GM10266 (cell line): ENCODE results near the gene RPL27.
A peak's percentile ranks its signal among the peaks of the same experiment; 100 is the strongest.
"Not testable (repeated sequence)": the region's sequence is repeated elsewhere in the genome, so short reads cannot be mapped to it uniquely, and the experiment has no call there.

ENCODE experiments used
- DNase-seq: peaks from one replicate; pipeline ENCODE4 v3.0.0; 2012; ENCODE audit errors: extremely low spot score
- TF ChIP-seq, protein P1 (sequence below): IDR thresholded peaks from 2 replicates; pipeline ENCODE4 v1.5.1; 2012; ENCODE audit warnings: mild to moderate bottlenecking, low read depth; ENCODE audit not compliant: control insufficient read depth, insufficient read depth; ENCODE audit errors: missing control alignments

RPL27 gene

DNA sequence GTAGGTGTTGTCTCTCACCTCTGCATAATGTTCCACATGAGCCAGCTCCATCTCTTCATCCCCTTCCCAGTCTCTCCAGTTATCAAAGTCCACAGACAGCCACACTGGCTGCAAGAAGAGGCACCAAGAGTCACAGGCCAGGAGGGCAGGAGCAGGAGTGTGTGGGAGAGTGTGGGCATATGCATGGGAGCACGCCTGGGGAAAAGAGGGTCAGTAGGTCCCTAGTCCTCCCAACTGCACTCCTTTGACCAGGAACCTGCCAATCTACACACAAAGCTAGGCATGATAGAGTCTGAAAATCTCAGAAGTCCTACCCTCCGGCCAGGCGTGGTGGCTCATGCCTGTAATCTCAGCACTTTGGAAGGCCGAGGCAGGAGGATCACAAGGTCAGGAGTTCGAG is 26.6 kb upstream of the RPL27 start:
- DNase-seq = no peak
- TF ChIP-seq, protein P1, sequence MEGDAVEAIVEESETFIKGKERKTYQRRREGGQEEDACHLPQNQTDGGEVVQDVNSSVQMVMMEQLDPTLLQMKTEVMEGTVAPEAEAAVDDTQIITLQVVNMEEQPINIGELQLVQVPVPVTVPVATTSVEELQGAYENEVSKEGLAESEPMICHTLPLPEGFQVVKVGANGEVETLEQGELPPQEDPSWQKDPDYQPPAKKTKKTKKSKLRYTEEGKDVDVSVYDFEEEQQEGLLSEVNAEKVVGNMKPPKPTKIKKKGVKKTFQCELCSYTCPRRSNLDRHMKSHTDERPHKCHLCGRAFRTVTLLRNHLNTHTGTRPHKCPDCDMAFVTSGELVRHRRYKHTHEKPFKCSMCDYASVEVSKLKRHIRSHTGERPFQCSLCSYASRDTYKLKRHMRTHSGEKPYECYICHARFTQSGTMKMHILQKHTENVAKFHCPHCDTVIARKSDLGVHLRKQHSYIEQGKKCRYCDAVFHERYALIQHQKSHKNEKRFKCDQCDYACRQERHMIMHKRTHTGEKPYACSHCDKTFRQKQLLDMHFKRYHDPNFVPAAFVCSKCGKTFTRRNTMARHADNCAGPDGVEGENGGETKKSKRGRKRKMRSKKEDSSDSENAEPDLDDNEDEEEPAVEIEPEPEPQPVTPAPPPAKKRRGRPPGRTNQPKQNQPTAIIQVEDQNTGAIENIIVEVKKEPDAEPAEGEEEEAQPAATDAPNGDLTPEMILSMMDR = no peak

DNA sequence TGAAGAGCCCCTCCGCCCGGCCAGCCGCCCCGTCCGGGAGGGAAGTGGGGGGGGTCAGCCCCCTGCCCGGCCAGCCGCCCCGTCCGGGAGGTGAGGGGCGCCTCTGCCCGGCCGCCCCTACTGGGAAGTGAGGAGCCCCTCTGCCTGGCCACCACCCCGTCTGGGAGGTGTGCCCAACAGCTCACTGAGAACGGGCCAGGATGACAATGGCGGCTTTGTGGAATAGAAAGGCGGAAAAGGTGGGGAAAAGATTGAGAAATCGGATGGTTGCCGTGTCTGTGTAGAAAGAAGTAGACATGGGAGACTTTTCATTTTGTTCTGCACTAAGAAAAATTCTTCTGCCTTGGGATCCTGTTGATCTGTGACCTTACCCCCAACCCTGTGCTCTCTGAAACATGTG is 24.9 kb upstream of the RPL27 start:
- DNase-seq = not testable (repeated sequence)

DNA sequence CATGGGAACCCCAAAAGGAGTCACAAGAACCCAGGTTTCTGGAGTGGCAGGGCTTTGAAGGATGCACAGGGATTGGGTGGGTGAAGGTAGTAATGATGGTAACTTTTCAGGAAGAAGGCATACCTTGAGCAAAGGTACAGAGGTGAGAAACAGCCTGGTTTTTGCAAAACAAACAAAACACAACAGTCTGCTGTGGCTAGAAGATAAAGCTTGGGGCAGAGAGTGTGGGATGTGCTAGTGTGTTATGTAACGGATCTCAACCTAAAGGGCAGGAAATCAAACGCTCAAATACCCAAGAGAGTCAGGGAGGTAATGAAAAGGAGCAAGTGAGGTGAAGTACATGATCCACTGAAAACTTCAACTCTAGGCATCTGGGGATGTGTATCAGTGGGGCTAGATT is 23.0 kb upstream of the RPL27 start:
- TF ChIP-seq, protein P1 = no peak

DNA sequence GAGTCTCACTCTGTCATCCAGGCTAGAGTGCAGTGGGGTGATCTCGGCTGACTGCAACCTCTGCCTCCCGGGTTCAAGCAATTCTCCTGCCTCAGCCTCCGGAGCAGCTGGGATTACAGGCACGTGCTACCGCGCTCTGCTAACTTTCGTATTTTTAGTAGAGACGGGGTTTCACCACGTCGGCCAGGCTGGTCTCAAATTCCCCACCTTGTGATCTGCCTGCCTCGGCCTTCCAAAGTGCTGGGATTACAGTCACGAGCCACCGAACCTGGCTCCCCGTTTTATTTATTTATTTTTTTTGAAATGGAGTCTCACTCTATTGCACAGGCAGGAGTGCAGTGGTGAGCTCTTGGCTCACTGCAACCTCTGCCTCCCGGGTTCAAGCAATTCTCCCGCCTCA is 22.5 kb upstream of the RPL27 start:
- not testable (repeated sequence) for DNase-seq

More for the DNA sequence above, 23.0 kb upstream of the RPL27 start:
- peak; percentile 21 for DNase-seq

DNA sequence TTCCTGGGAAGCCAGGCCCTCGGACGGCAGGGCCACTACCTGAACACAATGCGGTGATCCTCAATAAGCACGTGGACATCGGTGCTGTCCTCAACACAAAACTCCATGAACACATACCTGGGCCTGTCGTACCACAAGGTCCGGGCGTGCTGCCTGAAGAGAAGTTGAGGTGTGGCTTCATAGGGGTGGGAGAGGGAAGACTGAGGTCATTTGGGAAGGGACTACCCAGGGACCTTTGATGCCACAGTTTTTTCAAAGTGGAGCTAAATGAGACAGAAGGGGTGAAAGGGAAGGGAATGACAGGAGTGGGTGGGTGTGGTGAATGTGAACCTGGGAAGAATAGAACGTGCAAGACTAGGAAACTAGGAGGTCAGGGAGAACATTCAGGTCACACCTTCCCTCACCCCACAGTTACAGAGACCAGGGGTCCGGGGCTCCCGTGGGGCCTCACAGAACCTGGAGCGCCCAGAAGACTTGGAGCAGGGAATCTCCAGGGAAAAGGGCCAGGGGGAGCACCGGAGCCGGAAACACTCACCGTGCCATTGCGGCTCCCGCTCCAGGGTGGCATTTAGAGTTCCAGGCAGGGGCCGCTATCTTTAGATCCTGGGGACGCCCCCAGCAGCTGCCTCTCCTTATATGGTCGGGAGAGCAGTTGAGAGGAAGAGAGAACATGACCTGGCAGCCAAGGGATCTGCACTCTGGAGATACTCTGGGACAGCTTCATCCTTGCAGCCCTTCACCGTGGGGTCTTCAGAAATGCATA is 18.5 kb upstream of the RPL27 start, which contains the start of gene PTGES3L:
PTGES3L (minus strand) TSS at position 570 of the 763 bp plus-strand sequence; CDS start at position 543, 27 bp downstream.
- TF ChIP-seq, protein P1 = no peak
- peak; percentile 89 for DNase-seq

DNA sequence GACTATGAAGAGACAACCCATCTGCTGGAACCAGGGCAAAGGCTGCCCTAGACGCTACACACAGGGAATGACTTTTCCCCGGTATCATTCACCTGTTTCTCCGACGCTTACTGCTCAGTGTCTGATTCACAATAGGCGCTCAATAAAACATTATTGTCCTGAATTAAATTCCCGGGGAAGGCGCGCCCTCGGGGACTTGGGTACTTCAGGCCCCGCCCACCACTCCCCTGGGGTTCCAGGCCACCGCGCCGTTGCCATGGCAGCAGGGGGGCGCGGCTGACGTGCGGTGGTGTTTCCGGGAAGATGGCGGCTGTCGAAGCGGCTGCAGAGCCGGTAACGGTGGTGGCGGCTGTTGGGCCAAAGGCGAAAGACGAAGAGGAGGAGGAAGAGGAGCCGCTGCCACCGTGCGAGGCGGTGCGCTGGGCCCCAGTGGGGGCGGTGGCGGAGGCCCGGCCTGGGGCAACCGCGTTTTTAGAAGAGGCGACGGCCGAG is 17.9 kb upstream of the RPL27 start, which contains the start of gene RUNDC1:
RUNDC1 (plus strand) TSS at position 292 of the 492 bp plus-strand sequence; CDS start at position 304, 12 bp downstream.
- peak; percentile 97 for DNase-seq
- TF ChIP-seq, protein P1 = no peak

DNA sequence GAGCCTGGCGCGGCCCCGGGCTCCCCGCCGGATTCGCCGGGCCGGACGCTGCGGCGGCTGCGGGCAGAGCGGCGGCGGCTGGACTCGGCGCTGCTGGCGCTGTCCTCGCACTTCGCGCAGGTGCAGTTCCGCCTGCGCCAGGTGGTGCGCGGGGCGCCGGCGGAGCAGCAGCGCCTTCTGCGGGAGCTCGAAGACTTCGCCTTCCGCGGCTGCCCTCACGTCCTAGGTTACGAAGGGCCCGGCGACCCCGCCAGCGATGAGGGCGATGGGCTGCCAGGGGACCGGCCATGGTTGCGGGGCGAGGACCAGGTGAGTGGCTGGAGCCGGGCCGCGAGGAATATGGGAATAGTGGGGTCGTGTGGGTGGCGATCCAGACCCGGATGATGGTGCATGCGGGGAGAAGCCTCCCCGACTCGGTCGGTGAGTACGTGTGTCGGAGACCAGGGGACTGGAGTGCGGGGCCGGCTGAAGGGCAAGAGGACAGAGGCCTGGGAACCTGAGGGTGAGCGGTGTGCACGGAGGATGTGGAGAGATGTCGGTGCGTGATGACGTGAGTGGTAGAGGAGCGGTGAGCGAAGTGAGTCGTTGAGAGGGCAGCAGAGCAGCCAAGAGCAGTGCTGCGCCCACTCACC is 17.3 kb upstream of the RPL27 start:
- TF ChIP-seq, protein P1 = peak; percentile 46
- peak; percentile 84 for DNase-seq

DNA sequence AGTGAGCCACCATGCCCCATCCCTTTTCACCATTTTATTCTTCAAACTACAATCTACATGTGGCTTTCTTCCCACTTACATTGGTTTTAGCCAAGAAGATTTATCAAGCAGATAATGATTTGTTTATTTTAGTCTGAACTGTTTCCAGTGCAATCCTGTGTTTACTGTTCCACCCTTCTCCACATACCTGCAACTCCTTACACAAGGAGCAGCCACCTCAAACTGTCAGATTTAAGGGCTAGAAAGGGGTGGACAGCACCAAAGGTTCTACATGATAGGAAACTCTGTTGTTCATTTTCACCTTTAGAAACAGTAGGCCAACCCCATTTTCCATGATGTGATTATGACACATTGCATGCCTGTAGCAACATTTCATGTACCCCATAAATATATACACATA is 16.0 kb upstream of the RPL27 start:
- DNase-seq = no peak
- TF ChIP-seq, protein P1 = no peak
